Measurements from ENCODE around the gene MTHFR. TPM values are rescaled to one million over a fixed set of nuclear protein-coding genes. Genes with fewer than 3 reads are reported as not detected.
A peak's percentile ranks its signal among the peaks of the same experiment; 100 is the strongest.

Gene MTHFR
- total RNA-seq, 4 donors from 2014 or later = 35.0 to 57.5 (median 39.7) TPM

- peak in 1 of 2 donors; percentile 41 for DNase-seq (ENCODE audit: low spot score in 2 of 2)
- no peak for TF ChIP-seq CTCF (IDR thresholded peaks at IDR 0.05)
- no peak for TF ChIP-seq POLR2AphosphoS5 (IDR thresholded peaks at IDR 0.05)
- TF ChIP-seq POLR2A (IDR thresholded peaks at IDR 0.05) = no peak
- TF ChIP-seq EP300 (IDR thresholded peaks at IDR 0.05) = no peak
- no peak overlapping the region for H3K27ac ChIP-seq
- H3K4me3 ChIP-seq = no peak overlapping the region
- 87% methylated on average over 11 of the region's 14 CpGs for WGBS
- no peaks in the 10 kb centered on the region for H3K9me3 ChIP-seq
- H3K4me1 ChIP-seq = peaks cover 27% of the 10 kb centered on the region
- H3K36me3 ChIP-seq = peaks cover 66% of the 10 kb centered on the region
- no peaks in the 10 kb centered on the region for H3K27me3 ChIP-seq
Measured at GRCh38 chr1:11795238-11795890, 10.4 kb downstream of the MTHFR start.

- H3K27ac ChIP-seq = no peak overlapping the region
- H3K27me3 ChIP-seq = no peaks in the 10 kb centered on the region
- peaks cover 31% of the 10 kb centered on the region for H3K4me1 ChIP-seq
- TF ChIP-seq CTCF (IDR thresholded peaks at IDR 0.05) (no peak), EP300 (IDR thresholded peaks at IDR 0.05) (no peak), POLR2A (IDR thresholded peaks at IDR 0.05) (no peak), POLR2AphosphoS5 (IDR thresholded peaks at IDR 0.05) (no peak)
- no peak overlapping the region for H3K4me3 ChIP-seq
- H3K36me3 ChIP-seq = peaks cover 62% of the 10 kb centered on the region
- no peaks in the 10 kb centered on the region for H3K9me3 ChIP-seq
- DNase-seq (ENCODE audit: low spot score in 2 of 2) = peak in 1 of 2 donors; percentile 57
- 92% methylated on average over 10 of the region's 19 CpGs for WGBS
Measured at GRCh38 chr1:11794446-11795237, 11.1 kb downstream of the MTHFR start.

- no peak overlapping the region for H3K27ac ChIP-seq
- peaks cover 40% of the 10 kb centered on the region for H3K4me1 ChIP-seq
- no peaks in the 10 kb centered on the region for H3K27me3 ChIP-seq
- H3K4me3 ChIP-seq = no peak overlapping the region
- no peaks in the 10 kb centered on the region for H3K9me3 ChIP-seq
- WGBS = 97% methylated on average over 11 of the region's 15 CpGs
- no peak for TF ChIP-seq POLR2AphosphoS5 (IDR thresholded peaks at IDR 0.05)
- no peak for TF ChIP-seq EP300 (IDR thresholded peaks at IDR 0.05)
- TF ChIP-seq CTCF (IDR thresholded peaks at IDR 0.05) = no peak
- no peak for TF ChIP-seq POLR2A (IDR thresholded peaks at IDR 0.05)
- peak in 1 of 2 donors; percentile 52 for DNase-seq (ENCODE audit: low spot score in 2 of 2)
- peaks cover 54% of the 10 kb centered on the region for H3K36me3 ChIP-seq
Measured at GRCh38 chr1:11793819-11794218, 11.9 kb downstream of the MTHFR start.

GRCh38 chr1:11792106-11792505 lies 13.7 kb downstream of the MTHFR start:
- 87% methylated on average over 11 of the region's 11 CpGs for WGBS
- Histone ChIP-seq H3K27me3 (no peaks in the 10 kb centered on the region), H3K4me1 (peaks cover 57% of the 10 kb centered on the region), H3K36me3 (peaks cover 48% of the 10 kb centered on the region), H3K9me3 (no peaks in the 10 kb centered on the region), H3K27ac (peak overlapping the region; percentile 88), H3K4me3 (no peak overlapping the region)
- TF ChIP-seq POLR2AphosphoS5 (IDR thresholded peaks at IDR 0.05) (no peak), POLR2A (IDR thresholded peaks at IDR 0.05) (no peak), EP300 (IDR thresholded peaks at IDR 0.05) (no peak), CTCF (IDR thresholded peaks at IDR 0.05) (no peak)
- DNase-seq (ENCODE audit: low spot score in 2 of 2) = no peak

Data from suprapubic skin (tissue), 4 donors.